ENCODE results near the gene ANKRD9.

ANKRD9 gene

DNA sequence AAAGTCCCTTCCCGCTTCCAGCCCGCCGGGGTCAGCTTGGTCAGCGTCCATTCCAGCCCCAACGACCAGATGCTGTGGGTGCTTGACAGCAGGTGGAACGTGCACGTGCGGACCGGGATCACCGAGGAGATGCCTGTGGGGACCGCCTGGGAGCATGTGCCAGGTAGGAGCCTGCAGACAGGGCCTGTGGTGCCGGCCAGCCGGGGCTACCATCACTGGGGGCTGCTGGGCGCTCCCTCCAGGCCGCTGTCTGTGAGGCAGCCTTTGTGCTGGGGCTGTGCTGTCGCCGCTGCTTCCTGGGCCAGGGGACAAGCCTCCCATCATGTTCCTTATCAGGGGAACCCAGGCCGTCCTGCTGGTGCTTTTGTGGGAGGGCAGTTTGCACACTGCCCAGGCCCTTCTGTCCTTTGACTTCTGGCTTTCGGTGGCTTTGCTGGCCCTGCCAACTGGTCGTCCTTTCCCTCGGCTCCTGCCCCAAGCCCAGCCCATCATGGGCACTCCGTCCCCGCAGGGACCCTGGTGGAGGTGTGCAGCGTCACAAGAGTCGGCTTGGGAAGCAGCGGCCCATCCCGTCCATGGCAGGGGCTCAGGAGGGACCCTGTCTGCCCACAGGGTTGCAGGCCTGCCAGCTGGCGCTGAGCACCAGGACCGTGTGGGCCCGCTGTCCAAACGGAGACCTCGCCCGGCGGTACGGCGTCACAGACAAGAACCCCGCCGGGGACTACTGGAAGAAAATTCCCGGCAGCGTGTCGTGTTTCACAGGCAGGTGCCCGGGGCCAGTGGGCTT lies 12.4 kb downstream of the ANKRD9 start:
- no peak for DNase-seq

DNA sequence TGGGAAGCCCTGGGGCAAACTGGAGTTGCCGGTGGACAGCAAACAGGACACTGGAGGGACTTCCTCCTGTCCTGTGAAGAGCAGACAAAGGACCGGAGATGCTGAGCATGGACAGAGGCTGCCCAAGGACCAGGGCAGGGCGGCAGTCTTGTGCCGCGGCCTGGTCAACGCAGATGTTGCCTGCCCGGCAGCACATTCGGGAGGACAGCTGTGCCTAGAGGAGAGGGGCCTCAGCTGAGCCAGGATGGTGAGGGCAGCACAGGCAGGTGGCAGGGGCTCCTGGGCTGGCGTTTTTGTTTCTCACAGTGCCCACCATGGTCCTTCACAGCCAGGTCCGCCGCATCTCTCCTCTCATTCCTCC lies 13.3 kb downstream of the ANKRD9 start:
- no peak for DNase-seq

DNA sequence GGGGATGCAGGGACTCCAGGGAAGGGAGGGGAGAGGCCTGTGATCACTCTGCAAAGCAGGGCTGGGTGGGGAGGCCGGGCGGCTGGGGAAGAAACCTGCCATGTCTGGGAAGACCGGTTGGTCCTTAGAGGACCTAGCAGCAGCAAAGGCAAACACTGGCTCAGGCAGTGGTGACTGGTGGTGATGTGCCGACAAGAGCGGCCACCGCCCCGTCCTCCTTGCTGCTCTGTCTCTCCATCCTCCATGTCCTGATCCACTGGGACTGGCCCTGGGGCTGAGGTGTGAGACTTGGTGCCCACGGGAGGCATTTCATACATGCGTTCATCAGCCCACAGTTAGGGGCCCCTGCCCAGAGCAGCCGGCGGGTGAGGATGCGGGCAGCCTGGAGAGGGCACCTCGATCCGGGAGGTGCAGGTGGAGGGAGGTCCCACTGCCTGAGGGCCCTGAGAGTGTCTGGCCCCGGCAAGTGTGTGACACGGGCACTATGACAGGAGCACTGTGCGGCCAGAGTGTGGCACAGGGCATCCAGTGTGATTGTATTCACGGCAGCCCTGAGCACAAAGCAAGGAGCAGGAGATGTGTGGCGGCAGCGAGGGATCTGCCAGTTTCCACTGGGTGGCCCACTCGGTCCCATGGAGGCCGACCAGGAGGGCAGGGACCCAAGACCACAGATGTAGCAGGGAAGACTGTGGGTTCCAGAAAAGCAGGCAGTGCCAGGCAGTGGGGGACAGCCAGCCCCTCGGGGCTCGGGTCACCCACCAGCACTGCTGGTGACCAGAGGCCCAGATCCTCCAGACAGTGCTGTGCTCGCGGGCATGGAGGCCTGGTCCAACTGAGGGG lies 13.9 kb downstream of the ANKRD9 start:
- no peak for DNase-seq

DNA sequence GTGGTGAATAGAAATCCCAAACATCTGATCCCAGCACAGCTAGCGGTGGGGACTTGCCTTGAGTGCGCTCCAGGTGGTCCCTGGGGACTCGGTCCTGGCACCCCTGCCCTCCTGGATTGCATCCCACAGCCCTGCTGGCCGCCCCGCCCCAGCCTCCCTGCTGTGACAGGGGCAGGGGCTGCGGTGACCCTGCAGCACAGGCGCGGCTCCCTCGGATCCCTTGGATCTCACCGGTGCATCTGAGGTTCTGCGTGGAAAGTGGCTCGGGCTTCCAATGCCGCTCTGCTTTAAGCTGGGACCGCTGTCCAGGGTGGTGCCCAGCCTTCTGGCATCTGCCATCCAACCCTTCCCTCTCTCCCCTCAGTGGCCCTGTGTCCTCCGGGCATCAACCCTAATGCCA lies 16.0 kb downstream of the ANKRD9 start:
- no peak for DNase-seq

DNA sequence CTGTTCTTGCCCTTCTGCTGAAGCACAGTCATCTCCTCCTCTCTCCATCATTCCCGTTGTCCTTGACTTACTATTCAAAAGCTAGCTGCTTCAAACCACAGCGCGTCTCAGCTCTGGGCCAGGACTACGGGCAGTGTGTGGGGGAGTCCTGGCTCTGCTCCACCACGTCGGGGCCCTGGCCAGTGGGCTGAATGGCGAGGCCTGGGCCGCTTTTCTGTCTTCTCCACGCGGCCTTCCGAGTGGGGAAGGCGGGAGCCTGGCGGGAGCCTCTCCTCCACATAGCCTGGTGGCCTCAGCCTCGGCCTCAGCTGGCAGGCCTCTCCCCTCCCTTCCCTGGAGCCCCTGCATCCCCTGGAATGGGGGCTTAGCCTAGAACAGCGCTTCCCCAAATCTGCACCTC lies 16.5 kb downstream of the ANKRD9 start:
- DNase-seq, result no peak

DNA sequence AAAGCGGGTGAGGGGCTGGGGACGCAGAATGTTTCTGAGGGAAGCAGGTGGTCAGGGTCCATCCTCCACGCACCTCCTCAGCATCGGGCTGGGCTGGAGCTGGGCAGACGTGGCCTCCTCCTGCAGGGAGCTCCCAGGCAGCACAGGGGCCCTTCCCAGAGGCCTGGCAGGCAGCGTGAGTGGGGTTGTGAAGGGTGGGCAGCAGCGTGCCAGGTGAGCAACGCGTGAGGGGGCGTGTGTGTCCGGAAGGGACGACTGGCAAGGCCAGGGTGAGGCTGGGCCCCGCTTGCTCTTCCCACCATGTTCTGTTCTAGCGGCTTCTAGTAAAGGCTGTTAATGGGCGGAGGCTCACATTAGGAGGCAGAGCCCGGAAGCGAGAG lies 17.1 kb downstream of the ANKRD9 start:
- DNase-seq, result no peak

DNA sequence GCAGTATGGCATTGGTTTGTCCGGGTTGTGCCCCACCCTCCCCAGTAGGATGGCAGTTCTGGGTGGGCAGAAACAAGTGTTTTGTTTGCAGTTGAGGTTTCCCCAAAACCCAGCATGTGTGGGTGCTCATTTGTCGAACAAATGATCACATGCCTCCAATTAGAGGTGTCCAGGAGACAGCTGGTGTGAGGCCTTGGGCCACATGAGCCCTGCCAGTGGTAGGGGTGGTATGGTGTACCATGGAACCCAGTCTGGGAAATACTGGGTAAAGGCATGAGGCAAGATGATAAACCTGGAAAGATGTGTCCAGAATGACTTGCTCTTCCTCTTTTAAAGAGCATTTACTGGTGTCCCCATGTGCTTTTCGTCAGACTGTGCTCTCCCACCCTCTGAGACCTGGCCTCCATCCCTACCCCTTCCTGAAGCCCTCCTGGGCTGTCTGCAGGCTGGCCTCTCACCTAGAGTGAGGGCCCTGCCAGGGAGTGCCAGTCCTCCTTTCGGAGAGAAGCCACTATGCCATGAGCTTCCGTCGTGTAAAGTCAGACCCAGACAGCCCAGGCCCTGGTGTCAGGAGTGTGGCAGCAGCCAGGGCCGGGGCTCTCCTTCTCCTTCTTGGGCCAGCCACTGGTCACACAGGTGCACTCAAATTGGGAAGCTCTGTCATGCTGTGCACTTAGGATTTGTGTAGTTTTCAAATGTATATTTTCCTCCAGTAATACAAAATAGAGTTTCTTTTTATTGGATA lies 17.6 kb downstream of the ANKRD9 start:
- no peak for DNase-seq

DNA sequence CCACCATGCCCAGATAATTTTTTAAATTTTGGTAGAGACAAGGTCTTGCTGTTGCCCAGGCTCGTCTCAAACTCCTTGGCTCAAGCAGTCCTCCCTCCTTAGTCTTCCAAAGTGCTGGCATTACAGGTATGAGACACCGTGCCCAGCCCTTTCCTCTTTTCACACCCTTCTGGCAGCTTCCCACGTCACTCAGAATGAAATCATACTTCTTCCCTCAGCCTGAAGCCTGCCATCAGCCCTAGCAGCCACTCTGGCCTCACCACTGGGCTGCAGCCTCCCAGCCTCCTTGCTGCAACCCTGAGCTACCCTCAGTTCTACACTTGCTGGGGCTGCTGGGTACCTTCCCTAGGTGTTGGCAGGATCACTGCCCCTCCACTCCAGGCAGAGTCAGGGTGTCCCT lies 18.2 kb downstream of the ANKRD9 start:
- DNase-seq, result no peak

DNA sequence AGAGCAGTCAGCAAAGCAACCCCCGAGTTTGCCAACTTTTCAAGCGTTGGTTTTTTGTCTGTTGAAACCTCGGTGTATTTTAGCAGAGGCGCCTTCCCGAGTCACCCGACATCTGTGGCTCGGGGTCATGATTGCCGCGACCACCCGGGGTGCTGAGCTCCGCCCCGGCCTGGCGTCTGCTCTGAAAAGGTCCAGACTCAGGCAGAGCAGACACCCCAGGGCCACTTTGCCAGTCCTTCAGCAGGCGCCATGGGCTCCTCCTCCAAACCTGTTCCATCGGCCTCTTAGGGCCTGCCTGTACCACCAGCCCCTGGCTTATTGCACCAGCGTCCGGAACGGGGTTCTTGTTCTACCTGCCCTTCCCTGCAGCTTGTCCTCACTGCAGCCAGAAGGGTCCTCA lies 19.1 kb downstream of the ANKRD9 start:
- DNase-seq, result no peak

DNA sequence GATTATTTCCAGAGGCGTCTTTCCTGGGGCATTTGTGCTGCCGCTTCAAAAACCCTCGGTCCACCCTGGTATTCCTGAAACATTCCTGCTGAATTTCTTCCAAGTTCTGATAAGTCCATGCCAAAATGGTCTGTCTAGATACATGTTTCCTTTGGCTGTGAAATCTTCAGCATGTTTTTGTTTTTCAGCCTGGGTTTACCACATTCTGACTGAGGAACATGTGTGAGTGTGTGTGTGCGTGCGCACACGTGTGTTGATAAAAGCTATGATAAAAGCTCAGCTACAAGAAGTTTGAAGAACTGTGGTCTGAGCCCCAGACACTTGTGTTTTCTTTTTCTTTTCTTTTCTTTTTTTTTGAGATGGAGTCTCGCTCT lies 22.4 kb downstream of the ANKRD9 start:
- no peak for DNase-seq

DNA sequence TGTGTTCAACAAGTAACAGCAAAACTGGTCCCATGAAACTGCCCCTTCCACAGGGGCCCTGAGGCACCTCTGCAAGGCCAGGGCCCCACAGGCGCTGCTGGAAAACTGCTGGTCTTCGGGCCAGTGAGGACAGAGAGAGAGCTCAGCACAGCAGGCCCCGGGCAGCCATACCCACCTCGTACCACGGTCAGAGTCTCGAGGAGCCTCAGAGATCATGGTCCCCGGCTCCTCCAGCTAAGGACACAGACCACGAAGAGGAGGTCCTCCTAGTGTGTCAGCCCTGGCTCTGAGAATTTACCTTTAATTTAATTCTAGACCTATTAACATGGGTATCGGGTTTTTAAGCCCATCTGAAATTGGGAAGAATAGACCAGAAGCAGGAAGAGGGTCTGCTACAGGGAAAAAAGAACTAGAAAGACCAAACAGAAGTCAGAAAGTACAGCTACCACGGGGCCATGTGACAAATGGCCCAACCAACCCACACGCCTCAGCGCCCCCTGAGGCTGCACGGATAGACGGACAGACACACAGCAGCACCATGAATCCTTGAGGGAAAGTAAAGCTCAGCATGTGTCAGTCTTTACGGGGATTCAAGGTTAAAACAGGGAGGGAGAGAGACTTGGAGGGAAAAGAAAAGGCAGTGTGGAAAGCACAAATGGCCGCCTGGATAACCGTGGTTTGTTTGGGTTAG lies 22.9 kb downstream of the ANKRD9 start:
- DNase-seq, result no peak

DNA sequence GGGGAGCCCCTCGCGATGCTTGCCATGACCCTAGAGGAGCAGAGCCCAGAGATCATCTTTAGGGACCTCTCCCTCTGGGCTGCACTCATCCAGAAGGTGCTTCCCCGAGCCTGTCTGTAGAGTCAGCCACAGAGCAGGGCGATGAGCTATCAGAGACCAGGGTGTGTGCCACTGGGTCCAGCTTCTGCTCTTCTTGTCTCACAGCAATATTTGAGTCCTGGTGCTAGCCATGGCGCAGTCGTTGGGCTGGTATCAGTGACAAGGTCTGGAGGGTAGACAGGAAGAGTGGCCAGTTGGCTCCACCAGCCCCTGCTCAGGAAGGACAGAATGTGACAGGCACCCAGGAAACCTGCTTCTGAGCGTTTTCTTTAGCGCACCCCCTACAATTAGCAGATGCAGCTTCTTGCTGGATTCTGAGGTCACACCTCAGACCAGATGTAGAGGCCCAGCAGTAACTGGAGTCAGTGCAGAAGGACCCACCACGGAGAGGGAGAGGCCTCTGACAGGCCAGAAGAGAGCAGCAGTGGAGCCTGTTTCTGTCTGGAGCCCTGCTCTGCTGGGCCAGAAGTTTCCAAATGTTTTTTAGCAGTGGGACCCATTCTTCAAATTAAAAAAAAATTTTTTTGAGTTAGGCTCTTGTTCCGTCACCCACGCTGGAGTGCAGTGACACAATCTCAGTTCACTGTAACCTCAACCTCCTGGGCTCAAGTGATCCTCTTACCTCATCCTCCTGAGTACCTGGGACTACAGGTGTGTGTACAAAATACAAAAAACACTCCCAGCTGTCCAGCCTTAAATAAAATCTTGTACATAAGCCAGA lies 23.7 kb downstream of the ANKRD9 start:
- DNase-seq, result no peak

DNA sequence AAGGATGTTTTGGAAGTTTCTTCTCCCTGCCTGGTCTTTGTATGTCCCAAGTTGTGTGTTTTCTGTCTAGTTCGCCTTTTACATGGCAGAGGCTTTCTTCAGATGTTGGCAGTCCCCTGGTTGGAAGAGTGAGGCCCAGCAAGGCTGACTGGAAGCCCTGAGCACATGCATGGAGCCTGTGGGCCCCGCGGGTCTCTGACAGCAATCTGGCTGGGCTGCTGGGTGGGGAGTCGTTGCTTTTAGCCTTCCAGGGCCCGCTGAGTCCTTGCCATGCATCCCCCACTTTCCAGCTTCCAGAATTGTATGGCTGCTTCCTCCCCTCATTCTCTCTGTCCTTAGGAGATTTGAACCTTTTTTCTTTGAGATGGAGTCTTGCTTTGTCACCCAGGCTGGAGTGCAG lies 25.3 kb downstream of the ANKRD9 start:
- DNase-seq, result no peak

DNA sequence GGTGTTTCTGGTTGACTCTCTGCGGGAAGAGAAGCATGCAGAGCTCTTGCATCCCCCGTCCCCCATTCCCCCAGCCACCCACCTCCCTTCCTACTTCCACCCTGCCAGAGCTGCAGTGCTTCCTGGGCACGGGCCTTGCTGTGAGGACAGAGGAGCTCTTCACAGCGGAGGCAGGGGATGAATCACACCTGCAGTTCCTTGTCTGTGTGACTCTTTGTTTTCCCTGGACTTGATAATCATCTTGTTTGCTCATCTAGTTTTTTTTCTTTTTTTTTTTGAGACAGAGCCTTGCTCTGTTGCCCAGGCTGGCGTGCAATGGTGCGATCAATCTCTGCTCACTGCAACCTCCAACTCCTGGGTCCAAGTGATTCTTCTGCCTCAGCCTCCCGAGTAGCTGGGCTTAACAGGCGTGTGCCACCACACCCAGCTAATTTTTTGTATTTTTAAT lies 27.8 kb downstream of the ANKRD9 start:
- no peak for DNase-seq

DNA sequence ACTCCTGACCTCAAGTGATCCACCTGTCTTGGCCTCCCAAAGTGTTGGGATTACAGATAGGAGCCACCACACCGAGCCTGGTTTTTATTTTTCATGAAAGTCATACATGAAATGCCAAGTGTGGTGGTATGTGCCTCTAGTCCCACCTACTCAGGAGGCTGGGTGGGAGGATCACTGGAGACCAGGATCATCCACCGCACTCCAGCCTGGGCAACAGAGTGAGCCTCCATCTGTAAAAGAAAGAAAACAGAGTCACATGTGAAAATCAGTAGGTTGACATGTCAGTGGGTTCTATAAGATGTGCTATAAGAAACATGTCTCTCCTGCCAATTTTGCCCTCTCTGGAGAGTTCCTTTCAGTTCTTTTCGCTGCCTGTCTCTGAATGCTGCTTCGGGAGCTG lies 28.2 kb downstream of the ANKRD9 start:
- DNase-seq, result no peak

DNA sequence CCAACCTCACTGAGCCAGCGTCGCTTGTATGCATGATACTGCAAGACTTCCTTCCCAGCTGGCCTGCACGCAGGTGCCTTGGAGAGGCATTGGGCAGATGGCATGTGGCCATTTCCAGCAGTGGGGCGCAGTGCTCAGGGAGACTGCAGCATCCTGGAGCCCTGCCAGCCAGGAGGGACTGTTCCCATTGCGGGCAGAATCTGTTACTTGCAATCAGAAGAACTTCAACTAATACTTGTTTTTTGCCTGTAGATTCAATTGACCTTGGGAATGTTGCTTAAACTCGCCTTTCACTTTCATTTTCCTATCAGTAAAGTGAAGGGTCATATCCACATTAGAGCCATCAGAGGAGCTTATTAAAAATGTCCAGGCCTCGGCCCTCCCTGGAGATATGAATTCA lies 29.8 kb downstream of the ANKRD9 start:
- no peak for DNase-seq

DNA sequence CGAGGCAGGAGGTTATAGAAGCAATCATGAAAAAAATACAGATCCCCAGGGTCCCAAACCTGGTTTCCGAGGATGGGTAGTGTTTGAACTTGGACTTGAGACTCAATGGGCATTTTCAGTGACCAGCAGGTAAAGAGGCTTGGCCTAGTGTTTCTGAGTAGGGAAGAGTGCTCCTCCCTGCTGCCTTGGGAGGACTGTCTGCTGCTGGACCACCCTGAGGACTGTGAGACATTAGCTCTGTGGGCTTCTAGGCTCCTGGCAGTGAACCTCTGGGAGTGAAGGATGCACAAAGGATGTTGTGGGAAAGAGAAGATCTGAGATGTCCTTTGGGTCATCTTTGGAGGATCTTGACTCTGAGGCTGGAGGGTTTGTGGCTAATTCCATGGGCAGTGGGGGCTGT lies 30.5 kb downstream of the ANKRD9 start:
- DNase-seq, result no peak

DNA sequence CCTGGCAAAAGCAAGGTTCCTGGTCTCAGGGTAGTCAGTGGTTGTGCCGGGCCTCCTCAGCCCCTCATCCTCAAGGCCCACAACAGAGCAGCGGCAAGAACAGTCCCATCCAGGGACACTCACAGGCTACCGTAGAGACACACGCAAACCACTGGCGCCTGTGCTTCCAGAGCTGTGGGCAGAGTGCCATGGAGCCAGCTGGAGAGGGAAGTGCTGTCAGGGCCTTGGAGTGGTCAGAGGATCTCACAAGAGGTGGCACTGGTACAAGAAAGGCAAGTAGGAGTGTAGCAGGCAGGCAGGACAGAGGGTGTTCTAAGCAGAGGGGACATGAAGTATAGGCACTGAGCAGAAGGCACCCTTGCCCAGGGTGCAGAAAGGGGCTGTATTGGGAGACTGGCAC lies 34.6 kb downstream of the ANKRD9 start:
- DNase-seq, result no peak

DNA sequence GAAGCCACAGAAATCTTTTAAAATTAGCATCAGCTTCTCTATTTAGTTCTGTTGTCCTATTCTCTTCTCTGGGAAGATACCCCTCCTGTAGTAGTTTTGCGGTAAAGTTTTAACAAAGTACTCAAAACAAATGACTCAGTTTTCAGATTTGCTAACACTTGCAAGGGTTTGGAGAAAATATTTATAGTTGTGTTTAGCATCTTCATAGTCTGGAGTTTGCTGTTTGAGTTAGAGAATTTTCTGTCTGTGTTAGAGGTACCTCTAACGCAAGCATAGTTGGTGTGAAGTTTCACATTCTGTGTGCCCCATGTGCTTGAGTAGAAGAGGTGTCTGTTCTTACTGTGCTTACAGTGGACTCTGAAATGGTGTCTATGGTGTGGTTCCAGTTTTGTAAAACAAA lies 36.0 kb downstream of the ANKRD9 start:
- DNase-seq, result no peak

DNA sequence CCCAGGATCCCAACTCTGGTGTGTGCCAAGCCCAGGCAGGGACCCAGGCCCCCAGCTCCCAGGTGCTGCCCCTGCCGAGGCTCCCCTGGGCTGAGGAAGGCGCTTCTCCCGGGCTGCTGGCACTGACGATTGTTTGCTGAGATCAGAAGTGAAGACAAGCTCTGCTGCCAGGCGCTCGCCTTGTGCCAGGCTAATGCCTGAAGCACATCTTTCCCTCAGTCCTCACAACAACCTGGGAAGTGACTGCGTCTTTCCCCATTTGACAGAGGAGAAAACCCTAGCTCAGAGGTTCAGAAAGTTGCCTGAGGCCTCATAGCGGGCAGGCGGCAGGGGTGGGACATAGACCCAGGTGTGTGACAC lies 36.8 kb downstream of the ANKRD9 start:
- no peak for DNase-seq

DNA sequence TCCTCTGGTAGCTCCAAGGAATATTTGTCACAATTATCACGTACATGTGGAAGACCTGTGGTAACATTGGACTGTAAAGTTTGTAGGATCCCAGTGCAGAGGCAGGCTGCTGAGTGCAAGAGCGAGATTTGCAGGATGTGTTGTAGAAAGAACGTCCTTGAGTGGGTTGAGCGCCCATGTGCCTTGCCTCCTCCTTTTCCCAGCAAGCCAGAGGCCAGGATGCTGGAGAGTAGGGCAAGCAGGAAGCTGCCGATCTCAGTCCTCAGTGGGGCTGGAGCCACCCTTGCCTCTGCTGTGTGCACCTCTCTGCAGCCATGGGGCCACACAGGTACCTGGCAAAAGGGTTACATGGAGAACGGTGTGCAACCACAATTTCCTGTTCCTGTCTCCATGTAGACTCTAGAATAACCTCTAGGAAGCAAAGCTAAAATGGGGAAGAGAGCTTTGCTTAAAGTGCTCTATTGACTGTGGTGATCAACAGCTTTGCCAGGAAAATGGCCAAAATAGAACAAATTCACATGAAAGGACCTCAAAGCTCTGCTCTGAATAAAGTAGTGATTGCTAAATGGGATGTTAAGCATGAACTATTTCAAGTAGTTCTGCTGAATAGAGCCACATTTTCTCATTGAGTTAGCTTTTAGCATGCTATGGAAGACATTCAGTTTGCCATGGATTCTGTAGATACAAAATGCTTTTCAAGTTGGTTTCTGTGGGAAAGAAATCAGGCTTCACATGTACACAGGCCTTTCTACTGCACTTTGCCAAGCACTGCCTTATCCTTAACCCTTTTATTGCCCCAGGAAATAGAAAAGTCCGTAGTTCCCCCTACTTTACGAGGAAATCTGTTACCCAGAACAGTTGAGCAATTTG lies 37.4 kb downstream of the ANKRD9 start:
- DNase-seq, result no peak
